ENCODE measurements around the gene UIMC1.

GRCh38 chr5:177036921-177037320 is 30.3 kb upstream of the UIMC1 start:
- TF ChIP-seq CTCF (IDR thresholded peaks at IDR 0.05) (no peak), POLR2A (IDR thresholded peaks at IDR 0.05) (no peak)

Data from lower leg skin (tissue), 3 donors.